ENCODE results near the gene PICALM.

The PICALM gene

GRCh38 chr11:86067009-86067850, 1.7 kb downstream of the PICALM start:
- Mint-ChIP-seq H3K27me3 (no peaks in the 10 kb centered on the region), H3K27ac (peak overlapping the region; percentile 95), H3K4me3 (peak overlapping the region; percentile 96), H3K4me1 (ENCODE audit: low read depth) (peaks cover 53% of the 10 kb centered on the region), H3K9me3 (no peaks in the 10 kb centered on the region), H3K36me3 (ENCODE audit: low read depth) (peaks cover 34% of the 10 kb centered on the region)

GRCh38 chr11:86066657-86067008, 2.3 kb downstream of the PICALM start:
- Mint-ChIP-seq H3K4me1 (ENCODE audit: low read depth) (peaks cover 58% of the 10 kb centered on the region), H3K9me3 (no peaks in the 10 kb centered on the region), H3K27ac (peak overlapping the region; percentile 95), H3K36me3 (ENCODE audit: low read depth) (peaks cover 39% of the 10 kb centered on the region), H3K27me3 (no peaks in the 10 kb centered on the region), H3K4me3 (peak overlapping the region; percentile 96)

- Mint-ChIP-seq H3K4me1 (ENCODE audit: low read depth) (peaks cover 64% of the 10 kb centered on the region), H3K36me3 (ENCODE audit: low read depth) (peaks cover 45% of the 10 kb centered on the region), H3K27ac (peak overlapping the region; percentile 95), H3K4me3 (peak overlapping the region; percentile 96), H3K9me3 (no peaks in the 10 kb centered on the region), H3K27me3 (no peaks in the 10 kb centered on the region)
Measured at GRCh38 chr11:86066033-86066432, 2.9 kb downstream of the PICALM start.

GRCh38 chr11:86064220-86064803, 4.6 kb downstream of the PICALM start:
- Mint-ChIP-seq H3K4me1 (ENCODE audit: low read depth) (peaks cover 67% of the 10 kb centered on the region), H3K9me3 (no peaks in the 10 kb centered on the region), H3K36me3 (ENCODE audit: low read depth) (peaks cover 56% of the 10 kb centered on the region), H3K4me3 (peak overlapping the region; percentile 96), H3K27me3 (no peaks in the 10 kb centered on the region), H3K27ac (peak overlapping the region; percentile 89)

GRCh38 chr11:86063536-86063935, 5.3 kb downstream of the PICALM start:
- Mint-ChIP-seq H3K36me3 (ENCODE audit: low read depth) (peaks cover 64% of the 10 kb centered on the region), H3K4me1 (ENCODE audit: low read depth) (peaks cover 75% of the 10 kb centered on the region), H3K27ac (peak overlapping the region; percentile 89), H3K4me3 (peak overlapping the region; percentile 96), H3K27me3 (no peaks in the 10 kb centered on the region), H3K9me3 (no peaks in the 10 kb centered on the region)

GRCh38 chr11:86062719-86063118, 6.2 kb downstream of the PICALM start:
- Mint-ChIP-seq H3K27ac (peak overlapping the region; percentile 47), H3K4me3 (peak overlapping the region; percentile 51), H3K27me3 (no peaks in the 10 kb centered on the region), H3K4me1 (ENCODE audit: low read depth) (peaks cover 83% of the 10 kb centered on the region), H3K36me3 (ENCODE audit: low read depth) (peaks cover 59% of the 10 kb centered on the region), H3K9me3 (no peaks in the 10 kb centered on the region)

- peak overlapping the region; percentile 51 for H3K4me3 Mint-ChIP-seq
- H3K27ac Mint-ChIP-seq: peak overlapping the region; percentile 47
- no peaks in the 10 kb centered on the region for H3K27me3 Mint-ChIP-seq
- H3K36me3 Mint-ChIP-seq (ENCODE audit: low read depth): peaks cover 56% of the 10 kb centered on the region
- H3K9me3 Mint-ChIP-seq: no peaks in the 10 kb centered on the region
- peaks cover 91% of the 10 kb centered on the region for H3K4me1 Mint-ChIP-seq (ENCODE audit: low read depth)
Measured at GRCh38 chr11:86061483-86062205, 7.2 kb downstream of the PICALM start.

GRCh38 chr11:86060544-86060943, 8.3 kb downstream of the PICALM start:
- H3K27me3 Mint-ChIP-seq: no peaks in the 10 kb centered on the region
- peaks cover 94% of the 10 kb centered on the region for H3K4me1 Mint-ChIP-seq (ENCODE audit: low read depth)
- H3K27ac Mint-ChIP-seq: peak overlapping the region; percentile 36
- peak overlapping the region; percentile 48 for H3K4me3 Mint-ChIP-seq
- H3K9me3 Mint-ChIP-seq: no peaks in the 10 kb centered on the region
- peaks cover 51% of the 10 kb centered on the region for H3K36me3 Mint-ChIP-seq (ENCODE audit: low read depth)

GRCh38 chr11:86058360-86058759, 10.5 kb downstream of the PICALM start:
- Mint-ChIP-seq H3K9me3 (no peaks in the 10 kb centered on the region), H3K4me3 (peak overlapping the region; percentile 15), H3K27ac (peak overlapping the region; percentile 2), H3K27me3 (no peaks in the 10 kb centered on the region), H3K4me1 (ENCODE audit: low read depth) (peaks cover 97% of the 10 kb centered on the region), H3K36me3 (ENCODE audit: low read depth) (peaks cover 55% of the 10 kb centered on the region)

- Mint-ChIP-seq H3K4me1 (ENCODE audit: low read depth) (peaks cover 98% of the 10 kb centered on the region), H3K4me3 (no peak overlapping the region), H3K36me3 (ENCODE audit: low read depth) (peaks cover 59% of the 10 kb centered on the region), H3K9me3 (peaks cover 7% of the 10 kb centered on the region), H3K27ac (peak overlapping the region; percentile 56), H3K27me3 (no peaks in the 10 kb centered on the region)
Measured at GRCh38 chr11:86056351-86056854, 12.5 kb downstream of the PICALM start.

GRCh38 chr11:86052693-86053641, 15.9 kb downstream of the PICALM start:
- peak overlapping the region; percentile 62 for H3K27ac Mint-ChIP-seq
- peak overlapping the region; percentile 33 for H3K4me3 Mint-ChIP-seq
- H3K36me3 Mint-ChIP-seq (ENCODE audit: low read depth): peaks cover 46% of the 10 kb centered on the region
- peaks cover 7% of the 10 kb centered on the region for H3K9me3 Mint-ChIP-seq
- H3K27me3 Mint-ChIP-seq: no peaks in the 10 kb centered on the region
- H3K4me1 Mint-ChIP-seq (ENCODE audit: low read depth): peaks cover 98% of the 10 kb centered on the region

GRCh38 chr11:86050196-86050709, 18.6 kb downstream of the PICALM start:
- Mint-ChIP-seq H3K4me1 (ENCODE audit: low read depth) (peaks cover 100% of the 10 kb centered on the region), H3K27ac (peak overlapping the region; percentile 15)

GRCh38 chr11:86047275-86047991, 21.5 kb downstream of the PICALM start:
- peaks cover 32% of the 10 kb centered on the region for H3K36me3 Mint-ChIP-seq (ENCODE audit: low read depth)
- peak overlapping the region; percentile 92 for H3K27ac Mint-ChIP-seq
- peak overlapping the region; percentile 64 for H3K4me3 Mint-ChIP-seq
- peaks cover 100% of the 10 kb centered on the region for H3K4me1 Mint-ChIP-seq (ENCODE audit: low read depth)
- H3K9me3 Mint-ChIP-seq: peaks cover 7% of the 10 kb centered on the region
- H3K27me3 Mint-ChIP-seq: no peaks in the 10 kb centered on the region

More at GRCh38 chr11:86050196-86050709, 18.6 kb downstream of the PICALM start:
- Mint-ChIP-seq H3K4me3 (no peak overlapping the region), H3K27me3 (no peaks in the 10 kb centered on the region), H3K36me3 (ENCODE audit: low read depth) (peaks cover 45% of the 10 kb centered on the region), H3K9me3 (peaks cover 7% of the 10 kb centered on the region)
